Activated CD4-positive, alpha-beta T cell treated with anti-CD3 and anti-CD28 coated beads, Interleukin-2, amount 10 ng/mL, durations not matched to agents 24 days and 14 days (primary cell): ENCODE results near the gene CIROP. TPM values are rescaled to one million over a fixed set of nuclear protein-coding genes. Genes with fewer than 3 reads are reported as not detected.

Source experiments
- DNase-seq: peaks from one replicate; pipeline ENCODE4 v3.0.0; 2022
- H3K27ac Mint-ChIP-seq: one replicate; pipeline ENCODE4 v1.8.0; 2022; ENCODE audit warnings: mild to moderate bottlenecking, mixed read lengths
- H3K27me3 Mint-ChIP-seq: one replicate; pipeline ENCODE4 v1.8.0; 2022; ENCODE audit warnings: mixed read lengths
- H3K36me3 Mint-ChIP-seq: one replicate; pipeline ENCODE4 v1.8.0; 2022; ENCODE audit warnings: low read depth, mild to moderate bottlenecking, mixed read lengths
- H3K4me1 Mint-ChIP-seq: one replicate; pipeline ENCODE4 v1.8.0; 2021; ENCODE audit warnings: mixed read lengths
- H3K4me3 Mint-ChIP-seq: one replicate; pipeline ENCODE4 v1.8.0; 2022; ENCODE audit warnings: mild to moderate bottlenecking, moderate library complexity, mixed read lengths
- H3K9me3 Mint-ChIP-seq: one replicate; pipeline ENCODE4 v1.8.0; 2021; ENCODE audit warnings: mixed read lengths
- intact Hi-C: fragments of 100-400 bp; cut with micrococcal nuclease; formaldehyde crosslinking; loops from one replicate; pipeline ENCODE4 v1.15.1; 2023
- total RNA-seq: library from RNA; stranded (reverse); gene quantifications from 2 replicates; pipeline ENCODE4 v1.2.3, GENCODE V29; 2022

CIROP gene
- total RNA-seq, 1 donor from 2014 or later = not detected

GRCh38 chr14:23101213-23101970, 3.4 kb downstream of the CIROP start:
- no peak overlapping the region for H3K27ac Mint-ChIP-seq
- peaks cover 13% of the 10 kb centered on the region for H3K4me1 Mint-ChIP-seq
- peaks cover 2% of the 10 kb centered on the region for H3K27me3 Mint-ChIP-seq
- intact Hi-C loops = no loop called here
- DNase-seq = no peak
- H3K9me3 Mint-ChIP-seq = no peaks in the 10 kb centered on the region
- no peak overlapping the region for H3K4me3 Mint-ChIP-seq
- H3K36me3 Mint-ChIP-seq = peaks cover 22% of the 10 kb centered on the region

GRCh38 chr14:23099212-23099861, 5.5 kb downstream of the CIROP start:
- no peaks in the 10 kb centered on the region for H3K9me3 Mint-ChIP-seq
- H3K27ac Mint-ChIP-seq = no peak overlapping the region
- no peak overlapping the region for H3K4me3 Mint-ChIP-seq
- peaks cover 22% of the 10 kb centered on the region for H3K36me3 Mint-ChIP-seq
- DNase-seq = no peak
- no peaks in the 10 kb centered on the region for H3K27me3 Mint-ChIP-seq
- intact Hi-C loops = loop anchor here (5.0 to 10.0 kb wide), 2 partner anchors 188 to 455 kb away; partner anchors contain the start of genes HOMEZ, THTPA and ZFHX2
- peaks cover 13% of the 10 kb centered on the region for H3K4me1 Mint-ChIP-seq

GRCh38 chr14:23097786-23098185, 7.0 kb downstream of the CIROP start:
- H3K4me3 Mint-ChIP-seq = no peak overlapping the region
- H3K36me3 Mint-ChIP-seq = peaks cover 29% of the 10 kb centered on the region
- H3K27me3 Mint-ChIP-seq = no peaks in the 10 kb centered on the region
- no peak overlapping the region for H3K27ac Mint-ChIP-seq
- no peaks in the 10 kb centered on the region for H3K9me3 Mint-ChIP-seq
- H3K4me1 Mint-ChIP-seq = peaks cover 22% of the 10 kb centered on the region
- intact Hi-C loops = loop anchor here (5.0 to 10.0 kb wide), 2 partner anchors 190 to 457 kb away; partner anchors contain the start of genes HOMEZ, THTPA and ZFHX2
- DNase-seq = no peak

GRCh38 chr14:23095196-23096108, 9.3 kb downstream of the CIROP start, which contains the start of gene C14orf119:
C14orf119 (plus strand) TSS chr14:23095505; CDS start chr14:23097659, 2,154 bp downstream.
- H3K9me3 Mint-ChIP-seq = no peaks in the 10 kb centered on the region
- peaks cover 39% of the 10 kb centered on the region for H3K36me3 Mint-ChIP-seq
- H3K27me3 Mint-ChIP-seq = no peaks in the 10 kb centered on the region
- intact Hi-C loops = loop anchor here (1.0 to 10.0 kb wide), 7 partner anchors 24 to 459 kb away; partner anchors contain the start of genes HOMEZ, PABPN1, RBM23 and THTPA
- peak; percentile 100 for DNase-seq
- H3K27ac Mint-ChIP-seq = no peak within 1 kb of the TSS
- peaks cover 29% of the 10 kb centered on the region for H3K4me1 Mint-ChIP-seq
- H3K4me3 Mint-ChIP-seq = no peak within 1 kb of the TSS

GRCh38 chr14:23094666-23095195, 10.1 kb downstream of the CIROP start, which contains the start of gene ACIN1:
ACIN1 (minus strand) TSS chr14:23095136; CDS start chr14:23095112, 24 bp downstream.
- Mint-ChIP-seq H3K4me1 (peaks cover 29% of the 10 kb centered on the region), H3K36me3 (peaks cover 46% of the 10 kb centered on the region), H3K9me3 (no peaks in the 10 kb centered on the region), H3K4me3 (no peak within 1 kb of the TSS), H3K27ac (no peak within 1 kb of the TSS), H3K27me3 (no peaks in the 10 kb centered on the region)
- no peak for DNase-seq
- intact Hi-C loops = loop anchor here (1.0 to 10.0 kb wide), 8 partner anchors 9 to 460 kb away; partner anchors contain the start of genes HOMEZ, PABPN1, RBM23 and THTPA

- Mint-ChIP-seq H3K4me1 (peaks cover 29% of the 10 kb centered on the region), H3K27me3 (no peaks in the 10 kb centered on the region), H3K36me3 (peaks cover 48% of the 10 kb centered on the region), H3K4me3 (no peak overlapping the region), H3K9me3 (no peaks in the 10 kb centered on the region), H3K27ac (no peak overlapping the region)
- intact Hi-C loops = loop anchor here (1.0 to 10.0 kb wide), 4 partner anchors 9 to 461 kb away; partner anchors contain the start of genes PABPN1, THTPA and ZFHX2
- DNase-seq = peak; percentile 62
Measured at GRCh38 chr14:23093991-23094665, 10.7 kb downstream of the CIROP start.

GRCh38 chr14:23093526-23093925, 11.3 kb downstream of the CIROP start:
- Mint-ChIP-seq H3K4me1 (peaks cover 29% of the 10 kb centered on the region), H3K4me3 (no peak overlapping the region), H3K36me3 (peaks cover 43% of the 10 kb centered on the region), H3K27me3 (no peaks in the 10 kb centered on the region), H3K9me3 (no peaks in the 10 kb centered on the region), H3K27ac (no peak overlapping the region)
- intact Hi-C loops = loop anchor here (10.0 kb wide), 1 partner anchor 461 kb away; the partner anchor contains the start of genes THTPA and ZFHX2
- DNase-seq = no peak

GRCh38 chr14:23093104-23093503, 11.7 kb downstream of the CIROP start:
- intact Hi-C loops = loop anchor here (10.0 kb wide), 1 partner anchor 462 kb away; the partner anchor contains the start of genes THTPA and ZFHX2
- H3K9me3 Mint-ChIP-seq = no peaks in the 10 kb centered on the region
- no peak overlapping the region for H3K27ac Mint-ChIP-seq
- H3K36me3 Mint-ChIP-seq = peaks cover 45% of the 10 kb centered on the region
- no peak overlapping the region for H3K4me3 Mint-ChIP-seq
- H3K27me3 Mint-ChIP-seq = no peaks in the 10 kb centered on the region
- DNase-seq = no peak
- peaks cover 29% of the 10 kb centered on the region for H3K4me1 Mint-ChIP-seq

- DNase-seq = no peak
- H3K4me1 Mint-ChIP-seq = peaks cover 22% of the 10 kb centered on the region
- H3K4me3 Mint-ChIP-seq = peak overlapping the region; percentile 16
- H3K27ac Mint-ChIP-seq = no peak overlapping the region
- intact Hi-C loops = loop anchor here (10.0 kb wide), 1 partner anchor 463 kb away; the partner anchor contains the start of genes THTPA and ZFHX2
- H3K27me3 Mint-ChIP-seq = no peaks in the 10 kb centered on the region
- peaks cover 46% of the 10 kb centered on the region for H3K36me3 Mint-ChIP-seq
- no peaks in the 10 kb centered on the region for H3K9me3 Mint-ChIP-seq
Measured at GRCh38 chr14:23091294-23092225, 13.2 kb downstream of the CIROP start.

GRCh38 chr14:23090254-23090636, 14.5 kb downstream of the CIROP start:
- DNase-seq = no peak
- Mint-ChIP-seq H3K4me3 (no peak overlapping the region), H3K36me3 (peaks cover 54% of the 10 kb centered on the region), H3K9me3 (no peaks in the 10 kb centered on the region), H3K27me3 (no peaks in the 10 kb centered on the region), H3K4me1 (peaks cover 28% of the 10 kb centered on the region), H3K27ac (no peak overlapping the region)
- intact Hi-C loops = loop anchor here (10.0 kb wide), 1 partner anchor 465 kb away; the partner anchor contains the start of genes THTPA and ZFHX2

GRCh38 chr14:23089498-23090253, 15.1 kb downstream of the CIROP start:
- DNase-seq = no peak
- Mint-ChIP-seq H3K4me3 (no peak overlapping the region), H3K9me3 (no peaks in the 10 kb centered on the region), H3K27ac (no peak overlapping the region), H3K27me3 (no peaks in the 10 kb centered on the region), H3K4me1 (peaks cover 29% of the 10 kb centered on the region), H3K36me3 (peaks cover 59% of the 10 kb centered on the region)
- intact Hi-C loops = loop anchor here (10.0 kb wide), 1 partner anchor 465 kb away; the partner anchor contains the start of genes THTPA and ZFHX2
